Measurements from ENCODE around the gene ZMAT5. TPM values are rescaled to one million over a fixed set of nuclear protein-coding genes. Genes with fewer than 3 reads are reported as not detected.

The ZMAT5 gene
- polyA plus RNA-seq, 3 donors = 27.1 to 79.4 (median 59.3) TPM

DNA sequence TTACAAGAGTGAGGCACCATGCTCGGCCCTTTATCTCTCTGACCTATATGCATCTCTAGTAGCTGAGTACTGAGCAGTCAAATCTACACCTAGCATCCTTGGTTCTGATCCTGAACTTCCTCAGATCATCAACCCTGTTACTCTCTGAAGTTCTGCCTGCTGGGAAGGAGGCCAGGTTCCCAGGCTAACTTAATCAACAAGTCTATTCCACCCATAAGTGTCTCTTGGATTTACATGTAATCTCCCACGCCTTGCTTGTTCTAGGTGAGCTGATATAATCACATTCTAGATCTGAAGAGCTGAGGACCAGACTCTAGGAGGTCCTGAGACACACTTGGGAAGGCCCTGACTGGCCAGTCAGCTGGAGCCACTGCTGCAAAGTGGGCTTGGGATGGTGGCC lies 24.9 kb downstream of the ZMAT5 start:
- no peak overlapping the region for H3K4me3 Mint-ChIP-seq
- no peak overlapping the region for H3K4me2 ChIP-seq (replicated peaks; ENCODE audit: extremely low read depth, low read length, poor library complexity, severe bottlenecking)
- peaks cover 55 to 74% of the 10 kb centered on the region in 2 donors for H3K36me3 ChIP-seq (replicated peaks in 1 of 2; ENCODE audit: control insufficient read depth in 1 of 2, insufficient read depth in 2 of 2, low read length in 2 of 2)
- WGBS (ENCODE audit: insufficient coverage) = 100% methylated on average over 1 of the region's 2 CpGs
- H3K27me3 ChIP-seq (ENCODE audit: control insufficient read depth in 2 of 2, insufficient read depth in 2 of 2, low read length in 2 of 2) = no peaks in the 10 kb centered on the region
- TF ChIP-seq, protein P1, sequence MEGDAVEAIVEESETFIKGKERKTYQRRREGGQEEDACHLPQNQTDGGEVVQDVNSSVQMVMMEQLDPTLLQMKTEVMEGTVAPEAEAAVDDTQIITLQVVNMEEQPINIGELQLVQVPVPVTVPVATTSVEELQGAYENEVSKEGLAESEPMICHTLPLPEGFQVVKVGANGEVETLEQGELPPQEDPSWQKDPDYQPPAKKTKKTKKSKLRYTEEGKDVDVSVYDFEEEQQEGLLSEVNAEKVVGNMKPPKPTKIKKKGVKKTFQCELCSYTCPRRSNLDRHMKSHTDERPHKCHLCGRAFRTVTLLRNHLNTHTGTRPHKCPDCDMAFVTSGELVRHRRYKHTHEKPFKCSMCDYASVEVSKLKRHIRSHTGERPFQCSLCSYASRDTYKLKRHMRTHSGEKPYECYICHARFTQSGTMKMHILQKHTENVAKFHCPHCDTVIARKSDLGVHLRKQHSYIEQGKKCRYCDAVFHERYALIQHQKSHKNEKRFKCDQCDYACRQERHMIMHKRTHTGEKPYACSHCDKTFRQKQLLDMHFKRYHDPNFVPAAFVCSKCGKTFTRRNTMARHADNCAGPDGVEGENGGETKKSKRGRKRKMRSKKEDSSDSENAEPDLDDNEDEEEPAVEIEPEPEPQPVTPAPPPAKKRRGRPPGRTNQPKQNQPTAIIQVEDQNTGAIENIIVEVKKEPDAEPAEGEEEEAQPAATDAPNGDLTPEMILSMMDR (IDR thresholded peaks at IDR 0.05) = no peak
- peaks cover 61 to 87% of the 10 kb centered on the region in 2 donors for H3K36me3 Mint-ChIP-seq
- intact Hi-C loops (cut with micrococcal nuclease) = no loop called here
- no peak overlapping the region for H2AFZ ChIP-seq (ENCODE audit: insufficient read depth, low read depth, low read length, poor library complexity, severe bottlenecking)
- no peak overlapping the region for H3K27ac Mint-ChIP-seq
- no peak overlapping the region for H3K27ac ChIP-seq (ENCODE audit: low read depth in 1 of 2, low read length in 2 of 2)
- H3K9me3 ChIP-seq (replicated peaks in 1 of 2; ENCODE audit: control insufficient read depth in 1 of 2, insufficient read depth in 1 of 2, low read length in 2 of 2) = no peaks in the 10 kb centered on the region
- no peaks in the 10 kb centered on the region for H4K20me1 ChIP-seq (ENCODE audit: insufficient read depth, low read length)
- no peaks in the 10 kb centered on the region for H3K79me2 ChIP-seq (ENCODE audit: insufficient read depth, low read length)
- no peak for DNase-seq
- H3K4me3 ChIP-seq (replicated peaks in 1 of 3; ENCODE audit: low read depth in 2 of 3, low read length in 3 of 3) = no peak overlapping the region
- H3K4me1 Mint-ChIP-seq = no peaks in the 10 kb centered on the region
- no peak overlapping the region for H3K9ac ChIP-seq (ENCODE audit: insufficient read depth, low read length, poor library complexity, severe bottlenecking)
- H3K4me1 ChIP-seq (ENCODE audit: control insufficient read depth in 1 of 2, insufficient read depth in 2 of 2, low read length in 2 of 2) = no peaks in the 10 kb centered on the region
- peaks cover 0 to 1% (median 0%) of the 10 kb centered on the region in 3 donors for H3K27me3 Mint-ChIP-seq (ENCODE audit: low read depth in 3 of 3)
- peaks cover 0 to 2% (median 0%) of the 10 kb centered on the region in 7 donors for H3K9me3 Mint-ChIP-seq

DNA sequence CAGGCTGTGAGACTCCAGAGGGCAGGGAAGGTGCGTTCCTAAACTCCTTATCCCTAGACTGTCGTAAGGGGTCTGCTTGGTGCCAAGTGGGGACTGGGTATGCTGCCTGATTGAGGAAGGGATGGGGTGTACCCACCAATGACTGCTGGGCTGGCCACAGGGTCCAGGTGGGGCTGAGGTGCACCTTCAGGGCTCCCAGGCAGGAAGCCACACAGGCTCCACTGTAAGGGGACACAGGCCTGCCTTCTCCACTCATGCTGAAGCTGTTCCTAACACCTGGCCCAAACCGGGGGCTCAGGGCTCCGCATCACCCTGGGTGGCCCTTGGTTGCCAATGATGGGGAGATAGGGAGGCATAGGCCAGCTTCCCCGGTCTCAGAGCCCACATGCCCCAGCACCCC lies 26.6 kb downstream of the ZMAT5 start:
- WGBS (ENCODE audit: insufficient coverage) = 100% methylated on average over 2 of the region's 5 CpGs
- H3K27ac Mint-ChIP-seq = no peak overlapping the region
- H3K27me3 Mint-ChIP-seq (ENCODE audit: low read depth in 3 of 3) = peaks cover 0 to 1% (median 0%) of the 10 kb centered on the region in 3 donors
- no peaks in the 10 kb centered on the region for H3K9me3 ChIP-seq (replicated peaks in 1 of 2; ENCODE audit: control insufficient read depth in 1 of 2, insufficient read depth in 1 of 2, low read length in 2 of 2)
- H4K20me1 ChIP-seq (ENCODE audit: insufficient read depth, low read length) = no peaks in the 10 kb centered on the region
- no peak overlapping the region for H3K9ac ChIP-seq (ENCODE audit: insufficient read depth, low read length, poor library complexity, severe bottlenecking)
- no peaks in the 10 kb centered on the region for H3K4me1 Mint-ChIP-seq
- no peak overlapping the region for H3K27ac ChIP-seq (ENCODE audit: low read depth in 1 of 2, low read length in 2 of 2)
- H3K9me3 Mint-ChIP-seq = peaks cover 0 to 2% (median 0%) of the 10 kb centered on the region in 7 donors
- no peaks in the 10 kb centered on the region for H3K27me3 ChIP-seq (ENCODE audit: control insufficient read depth in 2 of 2, insufficient read depth in 2 of 2, low read length in 2 of 2)
- no peaks in the 10 kb centered on the region for H3K4me1 ChIP-seq (ENCODE audit: control insufficient read depth in 1 of 2, insufficient read depth in 2 of 2, low read length in 2 of 2)
- peaks cover 58 to 84% of the 10 kb centered on the region in 2 donors for H3K36me3 Mint-ChIP-seq
- H3K36me3 ChIP-seq (replicated peaks in 1 of 2; ENCODE audit: control insufficient read depth in 1 of 2, insufficient read depth in 2 of 2, low read length in 2 of 2) = peaks cover 43 to 67% of the 10 kb centered on the region in 2 donors
- DNase-seq = no peak
- H3K4me2 ChIP-seq (replicated peaks; ENCODE audit: extremely low read depth, low read length, poor library complexity, severe bottlenecking) = no peak overlapping the region
- no peak overlapping the region for H3K4me3 ChIP-seq (replicated peaks in 1 of 3; ENCODE audit: low read depth in 2 of 3, low read length in 3 of 3)
- no peak overlapping the region for H2AFZ ChIP-seq (ENCODE audit: insufficient read depth, low read depth, low read length, poor library complexity, severe bottlenecking)
- TF ChIP-seq, protein P1 (IDR thresholded peaks at IDR 0.05) = no peak
- H3K79me2 ChIP-seq (ENCODE audit: insufficient read depth, low read length) = no peaks in the 10 kb centered on the region
- no peak overlapping the region for H3K4me3 Mint-ChIP-seq
- intact Hi-C loops (cut with micrococcal nuclease) = no loop called here

Data from CD14-positive monocyte (primary cell).